ENCODE measurements around the gene NR2F1.

Gene NR2F1

DNA sequence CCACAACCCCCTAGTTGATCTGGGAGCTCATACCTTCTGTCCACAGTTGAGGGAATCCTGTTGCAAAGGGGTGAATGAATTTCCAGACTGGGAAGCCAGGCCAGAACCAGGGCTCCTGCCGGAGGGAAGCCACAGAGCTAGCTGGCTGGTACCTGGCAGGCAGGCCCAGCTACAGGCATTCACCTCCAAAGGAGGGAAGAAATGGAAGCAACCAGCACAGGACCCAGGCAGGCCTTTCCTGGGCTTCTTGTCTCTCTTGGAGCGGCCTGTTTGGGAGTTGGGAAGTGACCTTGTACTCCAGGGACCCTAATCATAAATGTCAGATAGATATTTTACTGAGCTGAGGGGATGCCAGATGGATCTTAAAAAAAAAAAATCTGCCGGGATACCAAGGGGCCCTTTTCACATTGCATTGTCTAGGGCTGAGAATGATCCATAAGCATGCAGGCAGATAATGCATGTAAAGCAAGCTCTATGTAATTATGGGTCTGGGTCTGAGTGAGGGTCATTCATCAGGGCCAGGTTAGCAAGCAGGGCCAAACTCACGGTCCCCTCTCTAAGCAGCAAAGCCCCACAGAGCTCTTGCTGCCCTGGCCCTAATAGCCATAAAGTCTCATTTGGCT lies 8.4 kb downstream of the NR2F1 start:
- DNase-seq (ENCODE audit: low read depth, low spot score) = no peak

DNA sequence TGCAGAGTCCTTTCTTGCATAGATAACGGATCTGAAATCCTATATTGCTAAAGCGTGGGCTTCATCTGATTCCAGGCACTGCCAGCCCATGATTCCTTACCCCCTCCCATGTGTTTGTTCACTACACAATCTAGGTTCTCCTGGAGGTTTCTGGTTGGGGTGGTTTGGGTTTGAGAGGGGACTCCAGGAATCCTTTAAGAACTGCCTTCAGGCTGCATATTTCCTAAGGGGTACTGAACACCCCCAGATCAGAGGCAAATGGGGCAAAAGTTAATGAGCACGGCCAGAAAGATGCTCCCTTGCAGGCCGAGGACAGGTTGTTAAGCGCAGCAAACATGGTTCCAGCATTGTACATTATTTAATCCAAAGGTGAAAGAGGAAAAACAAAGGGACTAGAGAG lies 9.9 kb downstream of the NR2F1 start:
- DNase-seq (ENCODE audit: low read depth, low spot score) = no peak

DNA sequence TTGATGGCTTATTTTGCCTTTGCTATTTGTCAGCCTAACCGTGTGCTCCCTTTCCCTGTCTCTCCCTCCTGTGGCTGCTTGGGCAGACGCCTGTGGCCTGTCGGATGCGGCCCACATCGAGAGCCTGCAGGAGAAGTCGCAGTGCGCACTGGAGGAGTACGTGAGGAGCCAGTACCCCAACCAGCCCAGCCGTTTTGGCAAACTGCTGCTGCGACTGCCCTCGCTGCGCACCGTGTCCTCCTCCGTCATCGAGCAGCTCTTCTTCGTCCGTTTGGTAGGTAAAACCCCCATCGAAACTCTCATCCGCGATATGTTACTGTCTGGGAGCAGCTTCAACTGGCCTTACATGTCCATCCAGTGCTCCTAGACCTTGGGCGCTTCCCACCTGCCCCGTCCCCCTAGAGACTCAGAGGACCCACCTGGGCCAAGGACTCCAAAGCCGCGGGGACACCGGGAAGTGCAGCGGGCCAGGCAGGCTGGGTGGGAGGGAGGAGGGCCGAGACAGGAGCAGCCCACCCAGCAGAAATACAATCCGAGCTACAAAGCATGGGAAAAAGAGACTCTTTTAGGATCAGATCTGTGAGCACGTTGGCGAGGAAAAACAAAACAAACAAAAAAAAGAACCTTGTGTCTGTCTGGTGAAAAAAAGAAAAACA lies 10.6 kb downstream of the NR2F1 start:
- no peak for DNase-seq (ENCODE audit: low read depth, low spot score)

DNA sequence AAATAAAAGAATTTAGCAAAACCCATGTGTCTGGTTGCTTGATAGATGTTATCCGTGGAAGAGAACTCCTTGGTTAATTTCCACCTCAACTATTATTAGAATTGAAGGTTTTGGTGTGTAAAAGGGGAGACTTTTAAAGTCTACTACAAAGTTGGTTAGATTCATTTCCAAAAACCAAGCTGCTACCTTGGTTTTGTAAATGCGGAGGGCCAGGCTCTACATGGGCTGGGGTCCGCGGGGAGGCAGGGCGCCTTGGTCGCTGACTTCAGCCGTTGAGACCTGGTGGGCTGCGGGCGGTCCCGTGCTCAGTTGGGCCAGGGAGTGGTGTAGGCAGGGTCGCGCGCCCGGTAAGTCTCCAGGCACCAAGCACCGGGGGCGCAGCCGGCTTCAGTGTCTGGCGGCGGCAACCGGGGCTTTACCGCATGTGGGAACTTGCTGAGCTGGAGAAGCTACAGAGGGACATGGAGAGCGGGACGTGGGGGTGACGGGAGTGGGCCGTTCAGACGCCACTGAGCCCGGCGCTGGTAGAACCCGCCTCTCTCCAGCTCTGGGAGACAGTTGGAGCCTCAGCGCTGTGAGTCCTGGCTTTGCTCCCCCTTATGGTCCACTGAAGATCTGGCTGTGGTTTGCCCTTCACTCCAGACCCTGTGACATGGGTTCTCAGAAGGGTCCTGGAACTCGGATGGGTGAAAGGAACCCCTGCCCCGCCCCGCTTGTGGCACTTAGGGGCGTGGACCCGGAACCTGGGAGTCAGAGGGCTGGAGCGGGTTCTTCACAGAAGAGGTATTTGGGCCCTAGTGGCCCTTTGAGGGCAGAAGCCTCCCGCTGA lies 11.8 kb downstream of the NR2F1 start:
- DNase-seq (ENCODE audit: low read depth, low spot score) = no peak

DNA sequence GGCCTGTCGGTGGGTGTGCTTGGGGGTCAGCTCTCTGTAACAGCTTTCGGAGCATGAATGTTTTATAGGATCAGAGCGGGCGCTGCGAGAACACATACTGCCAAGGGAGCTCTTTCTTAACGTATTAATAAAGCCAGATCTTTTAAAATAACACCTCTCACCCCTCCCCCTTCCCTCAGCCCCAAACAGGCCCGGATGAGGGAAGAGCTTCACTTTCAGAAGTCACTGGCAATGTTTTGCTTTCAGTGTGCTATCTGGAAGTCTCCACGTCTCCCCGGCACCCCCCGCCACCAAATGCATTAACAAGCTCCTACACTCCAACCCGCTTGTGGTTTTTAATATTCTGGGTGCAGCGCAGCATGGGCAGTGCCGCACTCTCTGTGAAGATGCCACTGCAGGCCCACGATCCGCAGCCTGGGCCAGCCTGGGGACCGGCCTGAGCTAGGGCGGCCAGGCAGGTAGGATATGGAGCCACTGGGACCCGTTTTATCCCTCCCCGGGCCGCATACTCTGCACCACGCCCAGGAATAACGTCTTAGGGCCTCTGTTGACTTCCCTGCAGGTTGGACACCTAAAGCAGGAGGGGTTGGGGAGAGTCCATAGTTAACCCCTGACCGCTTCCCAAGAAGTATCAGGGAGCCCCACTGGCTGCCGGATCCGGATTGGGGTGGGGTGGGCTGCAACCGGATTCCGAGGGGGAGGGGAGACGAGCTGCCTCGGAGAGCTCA lies 12.6 kb downstream of the NR2F1 start:
- no peak for DNase-seq (ENCODE audit: low read depth, low spot score)

DNA sequence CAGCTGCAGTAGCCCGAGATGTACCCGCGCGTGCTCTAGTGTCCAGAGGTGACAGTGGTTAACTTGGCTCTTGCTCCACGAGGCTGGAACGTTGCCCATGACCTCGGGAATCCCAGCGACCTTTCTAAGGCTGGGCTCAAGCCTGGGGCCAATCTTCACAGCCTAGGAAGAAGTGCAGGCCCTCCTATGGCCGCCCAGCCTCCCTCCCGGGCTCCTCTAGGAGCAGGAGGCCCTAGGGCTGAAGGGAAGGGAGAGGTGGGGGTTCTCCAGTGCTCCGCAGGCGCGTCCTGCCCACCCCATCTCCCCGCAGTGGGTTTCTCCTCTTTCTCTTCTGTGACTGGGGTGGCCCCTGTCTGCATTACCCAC lies 13.3 kb downstream of the NR2F1 start:
- no peak for DNase-seq (ENCODE audit: low read depth, low spot score)

DNA sequence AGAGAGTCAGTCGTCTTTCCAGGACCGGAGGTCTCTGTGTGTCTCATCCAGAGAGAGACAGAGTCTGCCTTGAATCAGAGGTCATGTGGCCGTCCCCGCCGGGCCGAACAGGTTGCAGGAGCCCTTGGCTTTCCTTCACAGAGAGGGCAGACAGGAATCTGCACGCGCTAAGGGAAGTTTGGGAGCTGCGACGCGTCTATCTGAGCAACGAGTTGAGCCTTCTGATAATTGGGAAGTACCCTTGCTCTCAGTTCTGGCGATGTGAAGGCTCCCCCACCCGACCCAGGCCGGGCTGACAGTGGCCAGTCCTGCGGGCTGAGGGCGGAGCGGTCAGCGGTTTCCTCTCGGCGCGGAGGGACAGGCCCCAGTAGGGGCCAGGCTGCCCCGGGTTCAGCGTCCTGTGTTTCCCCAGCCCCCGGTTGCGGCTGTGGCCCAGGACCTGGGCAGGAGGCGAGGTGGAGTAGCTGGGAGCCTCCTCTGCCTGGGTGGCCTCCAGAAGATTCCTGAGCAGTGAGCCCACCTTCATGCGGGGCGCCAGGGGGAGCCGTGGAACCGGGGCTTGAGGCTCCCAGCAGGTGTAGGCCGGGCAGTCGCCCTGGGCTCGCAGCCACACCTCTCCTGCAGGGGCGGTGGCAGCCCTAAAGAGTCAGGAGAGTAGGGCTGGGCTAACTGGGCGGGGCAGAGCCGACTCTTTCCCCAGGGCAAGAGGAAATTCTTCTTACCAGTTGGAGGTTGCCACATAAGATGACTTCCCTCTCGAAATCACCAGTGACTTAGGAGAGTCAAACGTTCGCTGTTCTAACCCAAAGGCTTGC lies 13.9 kb downstream of the NR2F1 start:
- no peak for DNase-seq (ENCODE audit: low read depth, low spot score)

DNA sequence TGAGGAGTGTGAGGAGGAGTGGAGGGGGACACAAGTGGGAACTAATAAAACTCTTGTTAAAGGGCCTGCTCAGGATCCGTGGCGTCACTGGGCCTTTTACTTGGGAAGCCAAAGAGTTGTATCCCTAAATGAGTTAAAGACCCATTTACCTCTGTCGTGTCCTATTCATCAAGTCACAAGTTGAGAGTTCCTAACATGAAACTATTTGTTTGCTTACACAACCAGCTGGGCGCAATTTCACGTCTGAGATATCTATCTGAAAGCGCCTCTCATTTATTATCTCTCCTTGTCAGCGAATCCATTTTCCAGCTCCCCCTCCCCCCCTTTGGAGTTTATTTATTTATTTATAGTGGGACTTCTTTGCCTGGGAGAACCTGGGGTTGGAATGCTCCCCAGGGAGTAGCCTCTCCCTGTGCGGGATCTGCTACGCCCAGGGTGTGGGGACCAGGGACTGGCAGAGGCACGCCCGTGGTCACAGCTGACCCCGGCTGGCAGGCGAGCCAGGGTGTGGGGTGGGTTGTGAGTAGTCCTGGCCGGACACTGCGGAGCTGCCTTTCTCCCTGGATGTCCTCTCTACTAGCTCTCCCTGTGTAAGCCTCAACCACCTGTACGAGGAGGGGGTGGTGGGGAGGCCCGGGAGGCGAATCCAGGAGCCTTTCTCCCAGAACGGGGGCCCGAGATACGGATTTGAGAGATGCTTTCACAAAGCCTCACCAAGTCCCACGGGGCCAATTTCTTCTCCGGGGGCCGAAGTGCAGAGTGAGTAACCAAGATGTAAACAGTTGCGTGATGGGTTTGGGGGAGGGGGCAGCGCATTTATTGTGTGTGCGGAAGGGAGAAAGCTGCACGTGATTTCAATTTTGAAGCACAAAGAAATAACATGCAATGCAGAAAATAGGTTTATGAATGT lies 15.3 kb downstream of the NR2F1 start:
- no peak for DNase-seq (ENCODE audit: low read depth, low spot score)

DNA sequence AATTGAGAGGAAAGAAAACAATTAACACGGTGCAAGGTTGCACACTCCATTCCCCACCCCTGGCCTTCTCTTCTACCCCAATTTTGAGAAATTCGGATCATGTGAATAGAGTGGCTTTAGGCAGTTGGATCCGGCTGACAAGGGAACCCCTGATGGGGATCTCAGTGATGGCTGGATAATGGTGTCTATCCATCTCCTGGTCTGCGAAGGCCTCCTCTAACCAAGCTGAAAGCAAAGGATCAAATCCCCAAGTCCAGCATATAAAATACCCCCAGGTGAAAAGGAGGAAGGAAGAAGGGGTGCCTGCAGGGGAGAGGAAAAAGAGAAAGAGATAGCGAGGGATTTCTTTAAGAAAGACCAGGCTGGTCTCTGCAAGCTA lies 16.0 kb downstream of the NR2F1 start:
- DNase-seq (ENCODE audit: low read depth, low spot score) = no peak

DNA sequence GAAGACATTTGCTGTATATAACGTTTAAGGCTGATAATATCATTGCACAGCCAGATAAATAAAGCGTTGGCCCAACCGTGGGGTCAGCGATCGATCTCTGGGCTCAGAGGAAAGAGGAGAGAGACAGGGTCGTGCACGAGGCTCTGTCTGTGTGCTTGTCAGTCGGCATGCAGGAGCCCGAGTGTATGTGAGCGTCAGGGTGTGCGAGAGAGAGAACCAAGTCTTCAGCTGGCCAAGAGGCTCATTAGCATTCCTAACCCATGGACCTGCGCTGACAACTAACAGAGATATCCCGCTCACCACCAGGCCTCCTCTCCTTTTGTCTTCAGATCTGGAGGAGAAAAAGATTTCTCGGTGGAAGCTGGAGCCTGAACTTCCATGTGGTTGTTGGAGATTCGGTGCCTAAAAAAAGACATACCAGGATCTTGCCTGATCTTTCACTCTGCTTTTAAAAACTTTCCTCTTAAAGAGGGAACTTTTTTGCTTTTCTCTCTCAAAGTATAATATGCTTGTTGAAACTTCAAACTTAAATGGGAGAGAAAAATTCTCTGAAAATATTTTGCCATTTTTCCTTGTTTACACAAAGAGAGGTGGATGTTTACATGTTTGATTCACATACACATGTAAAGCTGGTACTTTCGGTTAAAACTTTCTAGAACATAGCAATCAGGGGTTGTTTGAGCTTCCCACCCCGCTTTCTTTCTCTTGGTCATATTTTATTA lies 16.5 kb downstream of the NR2F1 start:
- no peak for DNase-seq (ENCODE audit: low read depth, low spot score)

DNA sequence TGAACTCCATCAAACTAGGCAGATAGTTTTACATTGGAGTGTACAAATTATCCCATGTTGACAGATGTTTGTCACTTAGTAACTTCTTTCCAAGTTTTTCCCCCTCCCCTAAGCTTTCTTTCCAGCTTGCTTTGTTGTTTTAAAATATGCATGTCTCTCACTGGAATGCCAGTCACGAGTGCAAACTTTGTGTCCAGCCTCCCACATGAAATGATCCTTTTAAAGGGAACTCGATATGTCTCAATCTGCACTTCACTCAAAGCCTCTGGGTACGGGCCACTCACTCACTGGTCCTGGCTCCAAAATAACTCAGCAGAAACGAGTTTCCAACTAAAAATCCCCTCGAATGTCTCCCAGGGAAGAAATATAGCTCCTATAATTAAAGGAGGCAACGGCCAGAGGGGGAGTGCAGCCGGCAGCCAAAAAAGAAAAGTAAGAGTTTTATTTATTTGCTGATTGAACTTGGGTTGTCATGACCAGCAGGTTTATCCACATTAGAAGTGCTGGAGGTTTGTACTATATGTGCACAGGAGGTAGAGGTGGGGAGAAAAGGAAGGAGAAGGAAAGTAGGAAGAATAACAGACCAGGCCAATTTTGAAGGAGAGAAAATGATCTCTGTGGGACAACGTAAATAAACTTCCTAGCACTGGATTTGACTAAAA lies 17.5 kb downstream of the NR2F1 start:
- no peak for DNase-seq (ENCODE audit: low read depth, low spot score)

DNA sequence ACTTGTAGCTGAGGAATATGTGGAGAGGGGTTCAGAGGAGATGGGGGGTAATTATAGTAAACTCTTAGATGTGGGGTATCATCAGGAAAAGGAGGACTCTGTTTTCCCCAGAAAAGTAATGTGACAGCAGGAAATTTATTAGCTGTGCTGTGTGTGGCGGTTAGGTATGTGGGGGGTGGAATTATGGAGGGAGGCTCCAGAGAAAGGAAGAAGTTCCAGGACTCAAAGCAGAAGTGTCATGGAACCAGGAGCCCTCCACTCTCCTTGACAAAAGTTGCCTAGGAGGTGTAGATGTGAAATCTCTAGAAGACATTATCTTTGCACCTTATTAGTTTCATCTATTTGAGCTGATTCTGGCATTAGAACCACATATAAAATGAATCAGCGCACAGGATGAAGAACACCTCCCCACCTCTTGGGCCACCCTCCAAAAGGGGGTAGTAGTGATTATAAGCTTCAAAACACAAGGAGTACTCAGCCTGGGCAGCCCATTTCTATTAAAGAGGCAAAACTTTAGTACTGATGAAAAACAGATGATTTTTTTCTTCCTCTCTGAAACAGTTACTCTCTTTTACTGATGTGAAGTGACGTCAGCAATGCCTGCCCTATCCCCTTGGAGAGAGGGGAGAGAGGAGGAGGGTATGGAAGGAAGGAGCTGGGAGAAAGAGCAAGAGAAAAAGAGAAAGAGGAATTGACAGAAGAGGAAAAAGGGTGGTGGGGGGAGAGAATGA lies 18.2 kb downstream of the NR2F1 start:
- no peak for DNase-seq (ENCODE audit: low read depth, low spot score)

DNA sequence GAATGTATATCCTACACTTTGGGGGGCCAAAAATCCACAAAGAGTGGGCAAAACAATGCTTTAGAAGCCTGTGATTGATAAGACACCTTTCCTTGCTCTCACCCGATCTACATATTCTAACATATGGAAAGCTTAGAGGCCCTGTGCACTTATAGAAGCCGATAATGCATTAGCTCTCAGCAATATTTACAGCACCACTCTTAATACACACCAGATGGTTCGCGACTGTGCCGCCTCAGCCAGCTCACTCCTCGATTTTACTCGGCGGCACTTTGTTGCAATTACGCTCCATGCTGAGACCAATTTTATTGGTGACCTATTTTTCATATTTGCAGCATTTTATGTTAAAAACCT lies 18.8 kb downstream of the NR2F1 start:
- no peak for DNase-seq (ENCODE audit: low read depth, low spot score)

DNA sequence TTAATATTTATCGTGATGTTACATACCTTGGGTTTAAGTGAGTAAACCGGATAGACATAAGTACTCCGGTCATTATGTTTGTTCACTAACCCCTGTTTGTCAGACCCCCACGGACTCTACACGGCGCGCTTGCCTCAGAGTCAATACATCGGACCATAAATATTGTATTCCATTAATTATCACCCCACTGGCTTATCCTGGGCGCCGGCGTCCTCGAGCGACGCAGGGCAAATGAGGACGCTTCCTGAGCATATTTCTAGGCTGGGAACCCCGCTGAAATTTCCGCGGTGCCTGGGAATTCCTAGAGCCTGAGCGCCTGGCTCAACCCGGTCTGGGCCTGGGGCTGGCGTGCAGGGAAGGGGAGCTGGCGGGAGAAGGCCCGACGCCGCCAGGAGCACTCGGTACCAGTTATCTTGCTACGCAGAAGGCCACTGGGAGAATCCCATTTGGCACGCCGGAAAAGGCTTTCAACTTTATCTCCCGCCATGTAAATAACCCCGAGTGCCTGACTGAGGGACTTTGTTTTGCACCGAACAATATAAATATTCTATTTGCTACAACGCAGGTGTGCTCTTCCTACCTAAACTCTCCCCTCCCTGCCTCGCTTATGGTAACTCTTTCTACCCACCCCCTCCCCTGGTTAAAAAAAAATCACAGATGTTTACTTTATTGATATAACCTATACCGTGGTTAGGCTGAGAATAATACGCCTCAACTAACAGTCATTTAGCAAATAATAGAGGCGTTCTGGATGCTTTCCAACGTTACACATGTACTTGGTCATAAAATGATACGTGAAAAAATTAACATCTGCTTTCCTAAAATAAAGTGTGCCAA lies 19.4 kb downstream of the NR2F1 start:
- DNase-seq (ENCODE audit: low read depth, low spot score) = no peak

DNA sequence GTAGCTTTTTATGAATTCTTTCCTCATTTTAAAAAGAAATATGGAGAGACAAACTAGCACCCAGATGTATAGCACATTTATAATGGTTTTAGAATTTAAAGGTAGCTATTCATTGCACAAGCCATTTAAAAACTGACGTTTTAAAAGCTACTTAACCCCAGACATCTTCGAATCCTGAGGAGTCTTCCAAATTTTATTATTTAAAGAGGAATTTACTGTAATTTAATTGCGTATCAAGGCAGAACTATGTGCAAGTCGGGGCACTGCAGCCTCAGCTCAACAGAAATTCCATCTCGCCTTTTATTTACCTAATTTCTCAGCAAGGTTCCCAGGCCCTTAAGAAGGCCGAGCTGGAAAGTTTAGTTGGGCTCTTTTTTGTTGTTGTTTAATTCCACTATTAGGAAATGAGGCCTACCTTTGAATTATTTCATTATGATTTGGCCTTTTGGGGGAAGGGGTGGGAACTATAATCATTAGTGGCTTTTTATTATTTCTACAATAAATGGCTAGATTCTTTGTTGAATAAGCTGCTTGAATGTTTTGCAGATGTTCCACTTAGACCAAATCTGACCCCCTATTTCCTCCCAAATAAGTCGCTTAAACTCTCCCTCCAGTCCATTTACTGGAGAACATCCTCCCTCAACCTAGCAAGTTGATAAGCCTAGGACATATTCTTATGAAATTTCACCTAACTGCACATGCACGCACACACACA lies 20.2 kb downstream of the NR2F1 start:
- no peak for DNase-seq (ENCODE audit: low read depth, low spot score)

DNA sequence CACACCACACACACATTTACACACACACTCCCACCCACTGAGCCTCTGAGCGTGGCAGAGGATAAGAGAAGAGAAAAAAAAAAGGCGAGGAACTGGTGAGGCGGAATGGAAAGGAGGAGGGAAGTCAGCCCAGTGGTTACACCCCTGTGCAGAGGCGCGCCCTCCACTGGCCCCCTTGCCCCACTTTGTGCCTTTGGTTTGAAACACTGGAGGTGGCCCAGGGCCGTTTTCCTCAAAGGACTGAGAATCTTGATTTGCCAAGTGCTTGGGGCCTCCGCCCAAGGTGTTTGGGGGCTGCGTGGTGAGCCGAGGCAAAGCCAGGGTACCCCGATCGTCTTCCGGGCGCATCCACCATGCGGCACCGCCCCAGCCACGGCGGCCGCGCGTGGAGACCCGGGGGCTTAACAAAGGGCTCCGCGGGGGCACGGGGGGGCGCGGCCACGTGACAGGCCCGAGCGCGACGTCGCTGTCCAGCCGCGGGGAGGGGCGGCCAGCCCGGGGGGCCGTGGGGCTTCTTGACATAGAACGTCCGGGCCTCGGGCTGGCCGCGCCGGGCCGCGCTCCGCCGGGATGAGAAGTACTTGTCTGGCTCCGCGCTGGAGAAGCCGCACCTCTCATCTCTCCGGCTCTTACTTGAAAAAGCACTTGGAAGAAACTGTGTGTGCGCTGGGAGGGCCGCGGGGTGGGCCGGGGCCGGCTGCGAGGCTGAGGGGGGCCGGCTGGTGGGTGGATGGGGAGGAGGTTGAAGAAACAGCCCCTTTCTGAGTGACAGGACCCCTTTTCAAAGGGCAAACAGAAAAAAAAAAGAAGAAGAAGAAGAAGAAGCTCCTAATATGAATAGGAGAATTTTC lies 21.0 kb downstream of the NR2F1 start:
- DNase-seq (ENCODE audit: low read depth, low spot score) = no peak

All from activated CD4-positive, CD25-positive, alpha-beta regulatory T cell treated with anti-CD3 and anti-CD28 coated beads, Interleukin-2, amount 50 U/mL, for 16 hours (primary cell).